Smooth muscle cell (in vitro differentiated cells): Measurements from ENCODE around the gene F5. TPM values are rescaled to one million over a fixed set of nuclear protein-coding genes. Genes with fewer than 3 reads are reported as not detected.

Source experiments
- DNase-seq: peaks from one replicate; lab custom pipeline; 2025; ENCODE audit not compliant: unreplicated experiment; lab: John Stamatoyannopoulos, UW
- H2AFZ ChIP-seq: fragments of 200-600 bp; sonication (generic); 2 replicates; pipeline ENCODE4 v1.6.0; 2016; ENCODE audit warnings: antibody characterized with exemption, low read depth, mild to moderate bottlenecking
- H3F3A ChIP-seq: fragments of 200-600 bp; sonication (generic); 2 replicates; pipeline ENCODE4 v1.6.0; 2017; ENCODE audit warnings: antibody characterized with exemption, low read depth
- H3K27ac ChIP-seq: fragments of 200-600 bp; sonication (generic); 2 replicates; pipeline ENCODE4 v1.5.1; 2016; ENCODE audit warnings: low read depth, mild to moderate bottlenecking
- H3K27me3 ChIP-seq: fragments of 200-600 bp; sonication (generic); 2 replicates; pipeline ENCODE4 v1.6.1; 2016; ENCODE audit warnings: low read depth, mild to moderate bottlenecking
- H3K36me3 ChIP-seq: fragments of 200-600 bp; sonication (generic); 2 replicates; pipeline ENCODE4 v1.5.1; 2016; ENCODE audit warnings: low read depth
- H3K4me1 ChIP-seq: fragments of 200-600 bp; sonication (generic); 2 replicates; pipeline ENCODE4 v1.5.1; 2016; ENCODE audit warnings: low read depth
- H3K4me2 ChIP-seq: fragments of 200-600 bp; sonication (generic); 2 replicates; pipeline ENCODE4 v1.6.0; 2016; ENCODE audit warnings: mild to moderate bottlenecking
- H3K4me3 ChIP-seq: fragments of 200-600 bp; sonication (generic); 2 replicates; pipeline ENCODE4 v1.5.1; 2016; ENCODE audit warnings: mild to moderate bottlenecking
- H3K79me2 ChIP-seq: fragments of 200-600 bp; sonication (generic); 2 replicates; pipeline ENCODE4 v1.6.0; 2016; ENCODE audit warnings: low read depth, mild to moderate bottlenecking
- H3K9ac ChIP-seq: fragments of 200-600 bp; sonication (generic); 2 replicates; pipeline ENCODE4 v1.6.0; 2016; ENCODE audit warnings: low read depth
- H3K9me3 ChIP-seq: fragments of 200-600 bp; sonication (generic); replicated peaks from 2 replicates; pipeline ENCODE4 v1.5.1; 2016; ENCODE audit warnings: low read depth
- H4K20me1 ChIP-seq: fragments of 200-600 bp; sonication (generic); 2 replicates; pipeline ENCODE4 v1.6.0; 2016; ENCODE audit warnings: low read depth
- WGBS: methylation state at CpG from one replicate; pipeline ENCODE4 v1.1.7; 2016; ENCODE audit warnings: low lambda C conversion rate; 5-methylcytosine and 5-hydroxymethylcytosine counted together
- polyA plus RNA-seq: library from polyadenylated mRNA; unstranded; fragments of >200 nt; fragmentation: Nextera tagmentation; extraction: Ambion mirVana; gene quantifications from 2 replicates; pipeline ENCODE4 v1.2.1, GENCODE V29; 2016
- total RNA-seq: library from RNA; depleted of rRNA; stranded (reverse); fragments of >200 nt; gene quantifications from 2 replicates; pipeline ENCODE4 v1.2.3, GENCODE V29; 2014
- TF ChIP-seq, protein P1 (sequence below): fragments of 200-600 bp; sonication (generic); IDR thresholded peaks from 2 replicates; pipeline ENCODE4 v1.5.1; 2017; ENCODE audit warnings: borderline replicate concordance, mild to moderate bottlenecking, antibody characterized with exemption; ENCODE audit not compliant: insufficient read depth, poor library complexity, severe bottlenecking

The F5 gene
- total and polyA plus RNA-seq, 2 experiments from 2014 or later: 0.13 to 0.45 TPM

GRCh38 chr1:169601096-169601881, 15.0 kb upstream of the F5 start:
- Histone ChIP-seq H4K20me1 (no peaks in the 10 kb centered on the region), H3K9ac (no peak overlapping the region), H3K9me3 (no peaks in the 10 kb centered on the region), H3K27me3 (no peaks in the 10 kb centered on the region), H3K27ac (no peak overlapping the region), H3K4me2 (no peak overlapping the region), H3F3A (no peaks in the 10 kb centered on the region), H2AFZ (no peak overlapping the region), H3K79me2 (no peaks in the 10 kb centered on the region), H3K4me3 (no peak overlapping the region), H3K36me3 (no peaks in the 10 kb centered on the region), H3K4me1 (no peaks in the 10 kb centered on the region)
- 47% methylated on average over 3 of the region's 3 CpGs for WGBS
- TF ChIP-seq, protein P1, sequence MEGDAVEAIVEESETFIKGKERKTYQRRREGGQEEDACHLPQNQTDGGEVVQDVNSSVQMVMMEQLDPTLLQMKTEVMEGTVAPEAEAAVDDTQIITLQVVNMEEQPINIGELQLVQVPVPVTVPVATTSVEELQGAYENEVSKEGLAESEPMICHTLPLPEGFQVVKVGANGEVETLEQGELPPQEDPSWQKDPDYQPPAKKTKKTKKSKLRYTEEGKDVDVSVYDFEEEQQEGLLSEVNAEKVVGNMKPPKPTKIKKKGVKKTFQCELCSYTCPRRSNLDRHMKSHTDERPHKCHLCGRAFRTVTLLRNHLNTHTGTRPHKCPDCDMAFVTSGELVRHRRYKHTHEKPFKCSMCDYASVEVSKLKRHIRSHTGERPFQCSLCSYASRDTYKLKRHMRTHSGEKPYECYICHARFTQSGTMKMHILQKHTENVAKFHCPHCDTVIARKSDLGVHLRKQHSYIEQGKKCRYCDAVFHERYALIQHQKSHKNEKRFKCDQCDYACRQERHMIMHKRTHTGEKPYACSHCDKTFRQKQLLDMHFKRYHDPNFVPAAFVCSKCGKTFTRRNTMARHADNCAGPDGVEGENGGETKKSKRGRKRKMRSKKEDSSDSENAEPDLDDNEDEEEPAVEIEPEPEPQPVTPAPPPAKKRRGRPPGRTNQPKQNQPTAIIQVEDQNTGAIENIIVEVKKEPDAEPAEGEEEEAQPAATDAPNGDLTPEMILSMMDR: peak; percentile 47
- no peak for DNase-seq

DNA sequence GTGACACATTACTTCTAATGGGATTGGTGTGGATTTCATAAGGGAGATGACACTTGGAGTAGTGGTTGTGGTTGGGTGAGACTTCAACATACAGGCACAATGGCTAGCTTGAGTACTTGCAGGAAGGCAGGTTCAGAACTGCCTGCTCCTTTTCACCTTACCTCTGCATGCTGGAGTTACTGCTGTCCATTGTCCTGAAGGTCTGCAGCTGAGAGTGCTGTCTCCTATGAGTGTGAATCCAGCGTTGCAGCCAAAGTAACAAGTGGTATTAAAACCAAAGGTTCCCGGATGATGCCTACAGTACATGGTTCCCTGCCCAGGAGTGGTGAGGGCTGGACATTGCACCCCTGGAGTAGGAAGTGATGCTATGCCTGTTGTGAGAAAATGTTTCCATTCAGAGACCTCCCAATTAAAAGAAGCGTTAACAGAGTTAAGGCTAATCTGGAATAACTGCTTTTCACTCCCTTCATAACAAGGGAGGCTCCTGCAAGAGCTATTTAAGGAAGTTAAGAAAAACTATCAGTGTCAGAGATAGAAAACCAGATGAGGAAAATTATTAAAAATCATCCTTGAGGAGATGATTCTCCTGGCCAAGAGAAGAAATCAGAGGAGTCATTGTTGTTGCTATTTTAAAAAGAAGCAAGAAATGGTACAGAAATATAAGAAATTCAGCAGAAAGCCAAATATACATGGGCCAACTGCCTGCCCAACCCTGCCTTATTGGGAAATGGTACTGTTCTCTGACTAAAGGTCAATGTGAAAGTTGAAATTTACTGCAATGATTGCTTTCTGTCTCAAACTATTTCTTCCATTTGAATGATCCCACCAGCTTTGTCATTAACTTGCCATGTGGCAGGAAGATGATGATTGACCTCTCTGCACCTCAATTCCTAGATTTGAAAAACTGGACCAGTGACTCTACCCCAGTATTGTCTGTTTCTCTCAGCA, 9.8 kb upstream of the F5 start:
- Histone ChIP-seq H3K36me3 (no peaks in the 10 kb centered on the region), H3K4me3 (no peak overlapping the region), H3K4me2 (no peak overlapping the region), H3K4me1 (no peaks in the 10 kb centered on the region), H3K27ac (no peak overlapping the region), H2AFZ (no peak overlapping the region), H3K9ac (no peak overlapping the region), H3K27me3 (peaks cover 34% of the 10 kb centered on the region), H3K9me3 (no peaks in the 10 kb centered on the region), H3F3A (no peaks in the 10 kb centered on the region), H3K79me2 (no peaks in the 10 kb centered on the region), H4K20me1 (no peaks in the 10 kb centered on the region)
- DNase-seq: no peak
- 53% methylated on average over 3 of the region's 3 CpGs for WGBS
- TF ChIP-seq, protein P1: no peak

DNA sequence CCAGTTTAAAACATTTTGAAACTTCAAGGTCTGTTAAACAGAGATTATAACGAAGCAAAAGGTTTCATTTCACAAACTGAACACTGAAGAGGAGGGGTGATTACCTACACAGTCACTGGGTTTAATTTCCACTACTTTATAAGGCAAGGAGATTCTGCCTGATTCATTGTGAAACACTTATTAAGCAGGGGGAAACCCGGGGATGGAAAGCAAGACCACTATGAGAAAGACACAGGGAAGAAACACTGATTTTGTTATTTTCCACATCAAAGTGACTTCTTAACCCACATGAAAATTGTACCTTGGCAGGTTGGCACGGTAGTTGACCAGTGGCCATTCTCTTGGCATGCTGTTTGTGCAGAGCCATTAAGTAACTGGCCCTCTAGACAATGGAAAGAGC, 8.1 kb upstream of the F5 start:
- H3K4me1 ChIP-seq: no peaks in the 10 kb centered on the region

More for the DNA sequence above, 8.1 kb upstream of the F5 start:
- Histone ChIP-seq H3K79me2 (no peaks in the 10 kb centered on the region), H3K4me2 (no peak overlapping the region), H3K27ac (no peak overlapping the region), H2AFZ (no peak overlapping the region), H3K9ac (no peak overlapping the region), H4K20me1 (no peaks in the 10 kb centered on the region), H3K36me3 (no peaks in the 10 kb centered on the region), H3F3A (no peaks in the 10 kb centered on the region), H3K9me3 (no peaks in the 10 kb centered on the region), H3K4me3 (no peak overlapping the region), H3K27me3 (peaks cover 34% of the 10 kb centered on the region)
- no peak for DNase-seq
- WGBS: 64% methylated on average over 3 of the region's 3 CpGs
- TF ChIP-seq, protein P1: no peak
